GM12878 (cell line): Measurements from ENCODE around the gene CHRNA5. TPM values are rescaled to one million over a fixed set of nuclear protein-coding genes. Genes with fewer than 3 reads are reported as not detected.

Experiments used
- ATAC-seq: fragments of 200-7000 bp; cut with Tn5 transposase; 3 replicates; pipeline ENCODE4 v1.9.1; 2020; ENCODE audit warnings: mild to moderate bottlenecking, moderate library complexity
- BruUV-seq: library from RNA; stranded (reverse); fragments of 400-500 nt; replicated peaks from 2 replicates; lab custom pipeline; 2021; lab: Mats Ljungman, UMichigan
- CTCF ChIA-PET: fragments of 300-600 bp; sonication (Branson Sonifier 250); formaldehyde crosslinking; extraction: SDS; loops from one replicate; lab custom pipeline; 2021; ENCODE audit warnings: inconsistent platforms; lab: Yijun Ruan, JAX
- POLR2A ChIA-PET: fragments of 350-600 bp; formaldehyde crosslinking; extraction: SDS; loops from one replicate; lab custom pipeline; 2021; ENCODE audit warnings: inconsistent platforms; lab: Charles Lee
- RAD21 ChIA-PET: fragments of 300-600 bp; sonication (Branson Sonifier 250); formaldehyde crosslinking; loops from one replicate; lab custom pipeline; 2023; ENCODE audit warnings: antibody characterized with exemption; ENCODE audit not compliant: unreplicated experiment; lab: Charles Lee
- SMC1A ChIA-PET: fragments of 300-600 bp; sonication (Branson Sonifier 250); formaldehyde crosslinking; loops from one replicate; lab custom pipeline; 2023; ENCODE audit not compliant: unreplicated experiment, uncharacterized antibody; lab: Charles Lee
- DNase-seq: peaks from one replicate; pipeline ENCODE4 v3.0.0-alpha.2; 2011; ENCODE audit warnings: low read depth, low spot score
- FAIRE-seq: peaks from 3 replicates; lab custom pipeline; 2011; peaks lifted over from hg19 to GRCh38; lab: Jason Lieb, UNC
- H2AFZ ChIP-seq: 2 replicates; pipeline ENCODE4 v1.6.0; 2011; ENCODE audit warnings: low read depth, low read length, control low read depth; ENCODE audit not compliant: control insufficient read depth
- H3K27ac ChIP-seq: 2 replicates; pipeline ENCODE4 v1.5.1; 2011; ENCODE audit warnings: control low read depth; ENCODE audit not compliant: control insufficient read depth, insufficient read depth
- H3K27me3 ChIP-seq, 2 experiments: replicated peaks in 1 of 2; 2 replicates each; pipeline versions ENCODE4 v1.6.0 to v1.6.1; 2011; ENCODE audit warnings: low read length in 1 of 2; ENCODE audit not compliant: control insufficient read depth in 2 of 2, insufficient read depth in 2 of 2
- H3K36me3 ChIP-seq, 2 experiments: 2 replicates each; pipeline ENCODE4 v1.5.1; 2011; ENCODE audit warnings: low read length in 1 of 2; ENCODE audit not compliant: control insufficient read depth in 2 of 2, insufficient read depth in 2 of 2
- H3K4me1 ChIP-seq: 2 replicates; pipeline ENCODE4 v1.6.1; 2011; ENCODE audit warnings: mild to moderate bottlenecking, low read length, moderate library complexity, mixed read lengths; ENCODE audit not compliant: control insufficient read depth, insufficient read depth
- H3K4me2 ChIP-seq: 2 replicates; pipeline ENCODE4 v1.6.0; 2011; ENCODE audit warnings: control low read depth; ENCODE audit not compliant: control insufficient read depth, insufficient read depth
- H3K4me3 ChIP-seq: fragments of 200-600 bp; sonication (generic); 2 replicates; pipeline ENCODE4 v1.5.1; 2016
- H3K79me2 ChIP-seq: 2 replicates; pipeline ENCODE4 v1.6.0; 2011; ENCODE audit warnings: low read length; ENCODE audit not compliant: control insufficient read depth, insufficient read depth
- H3K9ac ChIP-seq: 2 replicates; pipeline ENCODE4 v1.8.0; 2011; ENCODE audit warnings: low read length, control low read depth, mixed read lengths; ENCODE audit not compliant: control insufficient read depth, insufficient read depth
- H3K9me3 ChIP-seq: replicated peaks from 3 replicates; pipeline ENCODE4 v1.5.1; 2011; ENCODE audit warnings: mild to moderate bottlenecking, low read length; ENCODE audit not compliant: control insufficient read depth, insufficient read depth
- H4K20me1 ChIP-seq: 2 replicates; pipeline ENCODE4 v1.6.0; 2011; ENCODE audit not compliant: control insufficient read depth, insufficient read depth
- EP300 ChIP-seq, 2 experiments: fragments of 150-350 bp in 1 of 2; IDR thresholded peaks; 2 replicates each; pipeline ENCODE4 v1.6.1; 2011 to 2012; ENCODE audit warnings: low read depth in 2 of 2, low read length in 2 of 2, borderline replicate concordance in 1 of 2, improper control_type of control experiment in 1 of 2, inconsistent platforms in 1 of 2; ENCODE audit not compliant: control insufficient read depth in 1 of 2
- ETV6 ChIP-seq, 2 experiments: fragments of 450-650 bp in 1 of 2; IDR thresholded peaks in 1 of 2; conservative IDR thresholded peaks in 1 of 2; 2 replicates each; pipeline ENCODE4 v1.6.1; 2014; ENCODE audit warnings: antibody characterized with exemption in 1 of 2, borderline replicate concordance in 1 of 2, low read depth in 1 of 2, mild to moderate bottlenecking in 1 of 2, moderate library complexity in 1 of 2
- IRF4 ChIP-seq: IDR thresholded peaks from 2 replicates; pipeline ENCODE4 v1.6.1; 2011; ENCODE audit warnings: low read depth, low read length
- NR2F1 ChIP-seq: fragments of 450-650 bp; conservative IDR thresholded peaks from 2 replicates; pipeline ENCODE4 v1.6.1; 2017; ENCODE audit warnings: mild to moderate bottlenecking
- ZNF217 ChIP-seq: fragments of 450-650 bp; IDR thresholded peaks from 2 replicates; pipeline ENCODE4 v1.6.1; 2017; ENCODE audit warnings: antibody characterized with exemption, mild to moderate bottlenecking
- WGBS: methylation state at CpG from one replicate; pipeline ENCODE4 v1.1.6; 2016; ENCODE audit warnings: low lambda C conversion rate; ENCODE audit not compliant: insufficient replicate concordance, insufficient coverage; ENCODE audit errors: missing lambda C conversion rate; 5-methylcytosine and 5-hydroxymethylcytosine counted together
- in situ Hi-C: fragments of 300-500 bp; cut with MboI; formaldehyde crosslinking; loops from 9 replicates; pipeline ENCODE4 v1.14.3; 2018; ENCODE audit warnings: mixed read lengths
- intact Hi-C: fragments of 100-400 bp; cut with micrococcal nuclease; formaldehyde crosslinking; loops from one replicate; pipeline ENCODE4 v1.14.2; 2022; ENCODE audit not compliant: unreplicated experiment
- polyA plus RNA-seq, 11 experiments: library from polyadenylated mRNA; depleted of rRNA in 4 of 11; unstranded in 6 of 11; stranded (reverse) in 5 of 11; fragments of >200 nt; fragmentation: Nextera tagmentation in 4 of 11; fragmentation: Illumina TruSeq in 1 of 11; extraction: Ambion mirVana in 4 of 11; extraction: Trizol in 1 of 11; gene quantifications; 1 replicate in 1 of 11; 2 replicates in 10 of 11; pipeline versions ENCODE4 v1.2.1 to v1.2.3, GENCODE V29; 2011 to 2016; ENCODE audit warnings: inconsistent platforms in 2 of 11, missing spikeins in 2 of 11, low read depth in 1 of 11
- total RNA-seq, 4 experiments: library from RNA; depleted of rRNA in 3 of 4; stranded (reverse); fragments of >200 nt in 3 of 4; fragmentation: Illumina TruSeq in 1 of 4; extraction: Trizol in 1 of 4; gene quantifications; 2 replicates each; pipeline versions ENCODE4 v1.2.1 to v1.2.3, GENCODE V29; 2013 to 2021
- TF ChIP-seq, protein P1 (sequence below): fragments of 450-650 bp; formaldehyde crosslinking; IDR thresholded peaks from 2 replicates; pipeline ENCODE4 v1.4.0; 2022; ENCODE audit warnings: mild to moderate bottlenecking, moderate library complexity
- TF ChIP-seq, protein P2 (sequence below): fragments of 150-350 bp; IDR thresholded peaks from 2 replicates; pipeline ENCODE4 v1.6.1; 2016; ENCODE audit warnings: low read depth, low read length

CHRNA5 gene
- total and polyA plus RNA-seq, 10 of the 15 experiments (the other 5 are each of a cell fraction or from before 2014, with no cell fraction given), result 0.74 to 21.4 (median 12.7) TPM

DNA sequence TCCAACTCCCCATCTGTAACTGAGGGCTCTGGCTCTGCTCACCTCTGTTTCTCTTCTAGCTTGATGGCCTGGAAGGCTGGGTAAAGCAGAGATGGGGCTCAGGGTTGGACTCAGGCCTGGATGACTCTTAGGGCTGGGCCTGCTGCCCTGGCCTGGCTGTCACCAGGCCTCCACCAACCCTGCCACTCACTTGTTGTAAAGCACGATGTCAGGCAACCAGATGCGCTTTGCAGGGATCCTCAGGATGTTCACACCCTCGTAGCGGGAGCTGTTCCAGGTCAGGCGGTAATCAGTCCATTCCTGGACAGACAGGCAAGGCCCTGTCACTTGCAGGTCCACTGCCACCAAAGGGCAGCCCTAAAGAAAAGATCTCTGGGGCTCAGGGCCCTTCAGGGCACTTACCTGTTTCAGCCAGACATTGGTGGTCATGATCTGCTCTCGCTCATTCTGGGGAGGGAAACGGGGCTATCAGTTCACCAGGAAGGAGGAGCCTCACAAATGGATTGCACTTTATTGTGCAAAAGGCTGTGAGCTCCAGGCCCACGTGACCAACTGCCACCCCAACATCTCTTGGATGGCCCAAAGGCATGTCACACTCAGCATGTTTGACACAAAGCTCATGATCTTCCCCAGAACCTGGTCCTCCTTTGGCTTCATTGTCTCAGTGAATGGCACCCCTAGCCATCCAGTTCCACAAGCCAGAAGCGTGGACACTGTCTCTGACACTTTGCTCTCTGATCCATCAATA lies 65.7 kb downstream of the CHRNA5 start:
- no peak for FAIRE-seq
- H3K9ac ChIP-seq, result no peak overlapping the region
- CTCF ChIA-PET, result no interaction called here
- TF ChIP-seq NR2F1, result no peak
- TF ChIP-seq, protein P1, sequence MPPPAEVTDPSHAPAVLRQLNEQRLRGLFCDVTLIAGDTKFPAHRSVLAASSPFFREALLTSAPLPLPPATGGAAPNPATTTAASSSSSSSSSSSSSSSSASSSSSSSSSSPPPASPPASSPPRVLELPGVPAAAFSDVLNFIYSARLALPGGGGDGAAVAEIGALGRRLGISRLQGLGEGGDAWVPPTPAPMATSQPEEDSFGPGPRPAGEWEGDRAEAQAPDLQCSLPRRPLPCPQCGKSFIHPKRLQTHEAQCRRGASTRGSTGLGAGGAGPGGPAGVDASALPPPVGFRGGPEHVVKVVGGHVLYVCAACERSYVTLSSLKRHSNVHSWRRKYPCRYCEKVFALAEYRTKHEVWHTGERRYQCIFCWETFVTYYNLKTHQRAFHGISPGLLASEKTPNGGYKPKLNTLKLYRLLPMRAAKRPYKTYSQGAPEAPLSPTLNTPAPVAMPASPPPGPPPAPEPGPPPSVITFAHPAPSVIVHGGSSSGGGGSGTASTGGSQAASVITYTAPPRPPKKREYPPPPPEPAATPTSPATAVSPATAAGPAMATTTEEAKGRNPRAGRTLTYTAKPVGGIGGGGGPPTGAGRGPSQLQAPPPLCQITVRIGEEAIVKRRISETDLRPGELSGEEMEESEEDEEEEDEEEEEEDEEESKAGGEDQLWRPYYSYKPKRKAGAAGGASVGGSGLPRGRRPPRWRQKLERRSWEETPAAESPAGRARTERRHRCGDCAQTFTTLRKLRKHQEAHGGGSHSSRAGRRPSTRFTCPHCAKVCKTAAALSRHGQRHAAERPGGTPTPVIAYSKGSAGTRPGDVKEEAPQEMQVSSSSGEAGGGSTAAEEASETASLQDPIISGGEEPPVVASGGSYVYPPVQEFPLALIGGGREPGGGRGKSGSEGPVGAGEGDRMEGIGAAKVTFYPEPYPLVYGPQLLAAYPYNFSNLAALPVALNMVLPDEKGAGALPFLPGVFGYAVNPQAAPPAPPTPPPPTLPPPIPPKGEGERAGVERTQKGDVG (CRISPR knock-in tag), result no peak
- no peak for TF ChIP-seq IRF4
- no peak for TF ChIP-seq ETV6 (conservative IDR thresholded peaks at IDR 0.05 in 1 of 2, IDR thresholded peaks at IDR 0.05 in 1 of 2; ENCODE audit: borderline replicate concordance in 1 of 2, low read depth in 1 of 2)
- TF ChIP-seq EP300 (IDR thresholded peaks at IDR 0.05; ENCODE audit: borderline replicate concordance in 1 of 2, control insufficient read depth in 1 of 2, low read depth in 2 of 2, low read length in 2 of 2), result no peak
- no peak for TF ChIP-seq ZNF217
- TF ChIP-seq, protein P2, sequence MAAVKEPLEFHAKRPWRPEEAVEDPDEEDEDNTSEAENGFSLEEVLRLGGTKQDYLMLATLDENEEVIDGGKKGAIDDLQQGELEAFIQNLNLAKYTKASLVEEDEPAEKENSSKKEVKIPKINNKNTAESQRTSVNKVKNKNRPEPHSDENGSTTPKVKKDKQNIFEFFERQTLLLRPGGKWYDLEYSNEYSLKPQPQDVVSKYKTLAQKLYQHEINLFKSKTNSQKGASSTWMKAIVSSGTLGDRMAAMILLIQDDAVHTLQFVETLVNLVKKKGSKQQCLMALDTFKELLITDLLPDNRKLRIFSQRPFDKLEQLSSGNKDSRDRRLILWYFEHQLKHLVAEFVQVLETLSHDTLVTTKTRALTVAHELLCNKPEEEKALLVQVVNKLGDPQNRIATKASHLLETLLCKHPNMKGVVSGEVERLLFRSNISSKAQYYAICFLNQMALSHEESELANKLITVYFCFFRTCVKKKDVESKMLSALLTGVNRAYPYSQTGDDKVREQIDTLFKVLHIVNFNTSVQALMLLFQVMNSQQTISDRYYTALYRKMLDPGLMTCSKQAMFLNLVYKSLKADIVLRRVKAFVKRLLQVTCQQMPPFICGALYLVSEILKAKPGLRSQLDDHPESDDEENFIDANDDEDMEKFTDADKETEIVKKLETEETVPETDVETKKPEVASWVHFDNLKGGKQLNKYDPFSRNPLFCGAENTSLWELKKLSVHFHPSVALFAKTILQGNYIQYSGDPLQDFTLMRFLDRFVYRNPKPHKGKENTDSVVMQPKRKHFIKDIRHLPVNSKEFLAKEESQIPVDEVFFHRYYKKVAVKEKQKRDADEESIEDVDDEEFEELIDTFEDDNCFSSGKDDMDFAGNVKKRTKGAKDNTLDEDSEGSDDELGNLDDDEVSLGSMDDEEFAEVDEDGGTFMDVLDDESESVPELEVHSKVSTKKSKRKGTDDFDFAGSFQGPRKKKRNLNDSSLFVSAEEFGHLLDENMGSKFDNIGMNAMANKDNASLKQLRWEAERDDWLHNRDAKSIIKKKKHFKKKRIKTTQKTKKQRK, result no peak
- peaks cover 3% of the 10 kb centered on the region; the same call in 2 of the 3 replicates for H3K9me3 ChIP-seq
- H3K4me2 ChIP-seq, result no peak overlapping the region
- H3K79me2 ChIP-seq, result no peaks in the 10 kb centered on the region
- intact Hi-C loops, result no loop called here
- H3K36me3 ChIP-seq, result no peaks in the 10 kb centered on the region
- DNase-seq, result no peak
- H3K27ac ChIP-seq, result no peak overlapping the region
- RAD21 ChIA-PET, result no interaction called here
- no TSS peak for BruUV-seq
- H3K4me3 ChIP-seq, result no peak overlapping the region
- POLR2A ChIA-PET, result no interaction called here
- ATAC-seq, result no peak
- H2AFZ ChIP-seq, result no peak overlapping the region
- WGBS, result 25% methylated on average over 9 of the region's 9 CpGs
- H4K20me1 ChIP-seq, result no peaks in the 10 kb centered on the region
- H3K4me1 ChIP-seq, result no peaks in the 10 kb centered on the region
- in situ Hi-C loops, result no loop called here
- SMC1A ChIA-PET, result no interaction called here
- no peaks in the 10 kb centered on the region; a peak in 1 of 4 replicates for H3K27me3 ChIP-seq
